Measurements from ENCODE around the gene ANKRD63.

DNA sequence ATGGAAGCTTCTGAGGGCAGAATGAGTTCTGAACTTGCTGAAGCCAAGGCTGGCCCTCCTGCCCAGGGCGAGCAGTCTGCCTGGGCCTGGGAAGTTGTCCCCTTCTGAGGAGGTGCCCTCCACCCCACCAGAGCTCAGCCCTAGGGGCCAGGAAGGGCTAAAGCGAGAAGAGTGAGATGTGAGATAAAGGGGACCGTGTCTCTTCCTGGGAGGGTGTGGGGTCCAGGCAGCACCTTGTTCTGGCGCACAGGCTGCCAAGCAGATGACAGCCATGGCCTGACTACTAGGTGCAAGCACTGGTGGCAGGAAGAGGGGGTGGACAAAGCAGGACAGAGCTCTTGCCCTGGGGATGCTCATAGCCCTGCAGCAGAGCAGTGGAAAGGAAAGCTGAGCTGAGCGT is 40.3 kb downstream of the ANKRD63 start:
- TF ChIP-seq CTCF (IDR thresholded peaks at IDR 0.05) (no peak), EZH2 (IDR thresholded peaks at IDR 0.05) (no peak)
